Camera-type eye (tissue), 1 donor: ENCODE data around the gene VGLL1. TPM values are rescaled to one million over a fixed set of nuclear protein-coding genes. Genes with fewer than 3 reads are reported as not detected.

Experiments used
- total RNA-seq: library from RNA; depleted of rRNA; stranded (reverse); fragments of >200 nt; gene quantifications from one replicate; pipeline ENCODE4 v1.2.3, GENCODE V29; 2014

Gene VGLL1
- 1.1 TPM for total RNA-seq

GRCh38 chrX:136531951-136532350, at the start of gene VGLL1:
Gene VGLL1, plus strand, starts transcription at chrX:136532215. Its CDS starts 3,806 bp downstream, at chrX:136536021.

DNA sequence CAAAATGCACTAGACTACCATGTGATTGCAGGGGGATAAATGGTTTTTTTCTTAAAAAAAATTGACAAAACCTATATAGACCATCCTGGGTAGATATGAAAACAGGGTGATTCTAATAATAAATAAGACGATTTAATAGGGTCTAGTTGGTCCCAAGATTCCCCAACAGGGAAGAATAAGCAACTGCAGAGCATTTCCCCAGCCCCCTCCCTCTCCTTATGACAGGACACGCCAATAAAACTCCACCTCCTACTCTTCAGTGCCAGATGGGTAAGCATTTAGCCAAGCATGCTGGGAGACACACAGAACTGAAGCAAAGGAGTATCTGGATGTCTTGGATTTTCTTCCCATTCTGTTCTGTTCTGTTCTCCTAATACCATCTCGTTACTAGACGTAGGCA, 44.4 kb upstream of the VGLL1 start, which contains the start of gene BRS3:
TSS of gene BRS3 (plus strand) at position 301 of the 400 bp plus-strand sequence. CDS start 168 bp downstream, outside the sequence.

GRCh38 chrX:136497556-136498052, 34.4 kb upstream of the VGLL1 start, which contains the start of gene HTATSF1:
Gene HTATSF1, plus strand, starts transcription at chrX:136497592. Its CDS starts 93 bp downstream, at chrX:136497685.

Other genes with a start within 250 kb of the VGLL1 start
- not detected for gene ADGRG4, start 231.3 kb upstream of the VGLL1 start, total RNA-seq
- gene BRS3, start 44.3 kb upstream of the VGLL1 start, total RNA-seq, result not detected
- gene HTATSF1, start 34.6 kb upstream of the VGLL1 start, total RNA-seq, result 109 TPM
- gene CD40LG, start 115.9 kb downstream of the VGLL1 start, total RNA-seq, result not detected
- 15.6 TPM for gene ARHGEF6, start 248.7 kb downstream of the VGLL1 start, total RNA-seq